HG03442 (cell line): ENCODE measurements around the gene EDAR.

Source experiments
- ATAC-seq: cut with Tn5 transposase; IDR thresholded peaks from one replicate; pipeline ENCODE4 v1.9.1; 2021; ENCODE audit warnings: mild to moderate bottlenecking, moderate library complexity; ENCODE audit not compliant: unreplicated experiment

Gene EDAR

DNA sequence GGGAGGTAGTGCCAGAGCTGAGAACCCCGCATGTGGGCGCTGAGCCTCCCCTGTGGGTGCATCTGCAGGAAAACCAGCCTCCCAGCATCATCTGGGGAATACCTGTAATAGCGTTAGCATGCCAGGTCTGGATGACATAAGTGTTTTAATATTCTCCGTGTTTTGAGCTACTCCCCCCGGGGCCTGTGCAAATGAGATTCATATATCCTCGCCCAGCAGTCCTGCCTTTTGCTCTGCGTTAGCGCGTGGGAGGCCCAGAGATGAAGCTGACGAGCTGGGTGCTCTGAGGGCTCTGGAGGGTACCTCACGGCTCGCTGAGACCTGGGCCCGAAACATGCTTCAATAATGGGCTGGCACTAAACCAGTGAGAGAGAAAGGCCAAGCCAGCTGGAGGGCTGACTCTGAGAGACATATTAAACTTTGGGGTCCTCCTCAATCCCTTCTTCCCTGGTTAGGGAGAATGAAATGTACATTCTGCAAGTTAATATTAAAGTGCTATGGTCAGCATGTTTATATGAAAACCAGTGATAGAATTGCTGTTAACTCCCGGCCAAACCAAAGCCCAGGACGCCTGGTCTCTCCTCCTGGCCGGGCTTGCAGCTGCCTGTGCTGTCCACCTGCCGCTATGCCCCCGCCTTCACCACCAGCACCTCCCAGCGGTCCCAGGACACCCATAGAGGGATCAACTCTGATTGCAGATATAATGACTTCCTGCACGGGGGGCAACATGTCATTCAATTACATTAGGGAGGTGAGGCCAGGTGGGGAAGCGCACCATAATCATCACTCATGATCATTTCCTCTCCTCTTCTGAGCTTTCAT, 77.0 kb downstream of the EDAR start:
- no peak for ATAC-seq

DNA sequence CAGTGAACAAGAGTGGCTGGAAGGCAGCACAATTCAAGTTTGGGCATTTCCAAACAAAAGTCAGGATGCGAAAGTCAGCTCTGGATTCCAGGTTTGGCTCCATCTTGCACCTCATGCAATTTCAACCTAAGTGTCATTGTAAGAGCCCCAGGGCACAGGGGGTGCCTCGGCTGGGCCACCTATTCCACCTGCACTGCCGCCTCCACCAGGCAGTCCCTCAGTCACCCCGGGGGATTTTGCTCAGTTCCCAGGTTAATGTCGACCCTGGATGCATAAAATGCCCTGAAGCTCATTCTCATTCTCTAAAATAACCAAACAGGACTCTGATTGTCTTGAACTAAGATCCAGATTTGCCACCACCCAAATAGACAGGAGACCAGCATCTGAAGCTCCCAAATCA, 77.6 kb downstream of the EDAR start:
- no peak for ATAC-seq

DNA sequence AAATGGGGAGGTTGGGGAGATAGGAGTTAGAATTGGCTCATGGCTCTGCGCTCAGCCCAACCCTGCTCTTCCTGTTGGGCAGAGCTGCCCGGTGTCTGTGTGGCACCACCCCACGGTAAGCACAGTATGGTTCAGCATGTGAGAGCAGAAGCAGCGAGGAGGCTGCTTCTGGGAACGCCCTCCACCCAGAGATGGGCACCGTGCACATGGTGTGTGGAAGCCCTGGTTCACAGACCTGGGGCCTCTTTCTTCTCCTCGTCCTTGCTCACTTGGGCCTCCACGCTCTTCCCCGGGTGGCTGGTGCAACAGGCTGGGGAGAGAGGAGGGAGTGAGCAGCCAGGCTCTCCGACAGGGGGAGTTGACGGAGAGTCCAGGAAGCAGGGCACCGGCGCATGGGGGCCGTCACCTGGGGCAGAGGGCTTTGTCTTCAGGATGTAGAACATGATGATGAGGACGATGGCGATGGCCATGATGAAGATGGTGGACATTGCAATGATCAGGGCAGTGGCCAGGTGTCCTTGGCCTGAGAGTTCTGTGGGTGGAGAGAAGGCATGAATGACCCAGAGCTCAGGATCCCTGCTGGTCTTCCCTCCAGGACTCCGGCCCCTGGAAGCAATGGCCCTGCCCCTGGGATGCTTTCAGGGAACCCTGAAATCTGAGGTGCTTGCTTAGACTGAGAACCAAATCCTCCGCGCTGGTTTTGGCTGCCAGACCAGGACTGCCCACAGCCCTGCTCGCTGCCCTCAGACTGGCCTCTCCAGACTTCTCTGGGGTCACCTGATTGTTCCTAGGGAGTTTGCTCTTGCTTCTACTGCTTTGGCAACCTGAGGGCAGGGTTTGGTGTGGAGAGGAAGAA, 78.3 kb downstream of the EDAR start:
- no peak for ATAC-seq

- ATAC-seq = no peak
Observed at GRCh38 chr2:108910011-108910431, 79.0 kb downstream of the EDAR start.

DNA sequence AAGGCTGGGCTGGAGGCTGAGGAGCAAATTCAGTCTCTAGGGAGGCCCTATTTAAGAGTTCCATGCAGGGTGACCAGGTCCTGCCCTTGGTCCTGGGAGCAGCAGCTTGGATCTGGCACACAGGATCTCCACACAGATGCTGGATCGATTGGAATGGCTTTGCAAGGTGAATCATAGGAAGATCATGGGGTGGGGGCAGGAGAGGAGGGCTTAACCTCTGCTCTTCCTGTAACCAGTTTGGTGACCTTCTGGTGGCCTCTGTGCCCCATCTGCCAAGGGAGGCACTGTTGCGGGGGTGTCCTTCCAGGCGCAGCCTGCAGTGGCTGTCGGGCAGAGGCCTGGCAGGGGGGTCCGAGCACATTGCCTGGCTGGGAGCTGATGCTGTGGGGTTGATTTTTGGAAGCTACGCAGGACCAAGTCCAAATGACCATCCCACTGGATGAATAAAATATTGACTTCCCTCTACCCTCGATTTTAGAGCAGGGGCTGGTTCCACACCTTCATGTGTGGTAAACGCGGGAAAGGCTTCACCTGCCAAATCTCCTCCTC, 79.7 kb downstream of the EDAR start:
- ATAC-seq = no peak

- no peak for ATAC-seq
Observed at GRCh38 chr2:108908713-108909070, 80.3 kb downstream of the EDAR start.

DNA sequence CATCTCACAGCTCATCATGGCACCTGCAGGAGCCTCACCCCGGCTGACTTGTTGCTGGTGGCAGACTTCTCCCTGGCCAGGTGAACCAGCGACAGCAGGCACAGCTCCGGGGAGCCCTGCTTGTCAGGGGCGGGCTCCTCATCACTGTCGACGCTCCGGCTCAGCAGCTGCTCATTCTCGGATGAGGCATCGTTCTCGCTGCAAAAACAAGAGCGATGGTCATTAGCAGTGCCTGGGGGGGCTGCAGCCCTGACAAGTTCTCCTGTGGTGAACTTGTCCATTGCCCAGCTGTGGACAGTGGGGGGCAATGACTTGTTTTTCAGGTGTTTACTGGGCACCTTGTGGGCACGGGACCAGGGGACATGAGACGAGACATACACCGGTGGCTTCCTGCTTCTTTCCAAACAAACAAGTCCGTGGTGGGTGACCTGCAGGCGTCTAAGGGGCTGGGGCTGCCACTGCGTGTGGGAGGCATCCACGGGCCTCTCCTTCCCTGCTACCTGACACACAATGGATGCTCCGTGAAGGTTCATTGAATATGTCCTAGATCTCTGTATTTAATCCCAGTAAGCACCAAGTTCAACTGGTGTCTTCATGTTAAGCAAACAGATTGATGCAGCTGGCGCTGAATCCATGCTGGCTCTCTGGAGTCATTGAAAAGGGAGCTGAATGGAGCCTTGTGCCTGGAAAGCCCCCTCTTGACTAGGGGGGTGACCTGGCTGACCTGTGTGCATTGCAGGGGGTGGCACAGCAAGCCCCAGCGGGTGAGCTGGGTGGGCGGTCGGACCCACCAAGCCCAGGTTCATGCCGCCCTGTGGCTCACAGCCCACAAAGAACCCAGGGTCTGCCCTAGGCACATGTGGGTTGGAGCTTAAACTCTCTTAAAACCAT, 81.0 kb downstream of the EDAR start:
- ATAC-seq = no peak

DNA sequence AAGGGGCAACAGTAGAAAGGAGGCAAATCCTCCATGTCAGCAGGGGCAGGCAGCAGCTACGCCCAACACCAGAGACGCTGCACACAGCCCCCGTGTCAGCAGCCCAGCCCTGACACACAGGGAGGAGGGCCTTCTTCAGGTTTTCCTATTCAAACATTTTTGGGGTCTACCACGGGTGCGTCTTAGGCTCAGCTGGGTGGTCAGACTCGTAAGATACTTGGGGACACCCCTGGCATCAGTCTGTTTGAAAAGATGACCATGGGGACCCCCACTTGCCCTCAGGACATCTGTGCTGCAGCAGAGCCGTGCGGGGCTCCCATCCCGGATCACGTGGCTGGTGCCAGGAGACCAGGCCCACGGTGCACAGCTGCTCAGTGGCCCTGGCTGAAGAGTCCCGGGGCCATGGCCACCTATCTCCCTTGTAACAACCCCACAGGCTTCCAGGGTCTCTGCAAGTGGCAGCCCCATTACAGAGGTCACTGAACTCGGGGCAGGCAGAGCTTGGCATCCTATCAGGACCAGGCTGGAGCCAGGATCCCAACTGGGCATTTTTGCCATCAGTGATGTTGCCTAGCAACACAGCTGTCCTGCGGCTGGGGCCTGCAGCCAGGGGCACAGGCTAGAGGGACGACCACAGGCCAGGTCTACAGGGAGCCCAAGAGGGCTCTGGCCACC, 82.5 kb downstream of the EDAR start:
- ATAC-seq = no peak

DNA sequence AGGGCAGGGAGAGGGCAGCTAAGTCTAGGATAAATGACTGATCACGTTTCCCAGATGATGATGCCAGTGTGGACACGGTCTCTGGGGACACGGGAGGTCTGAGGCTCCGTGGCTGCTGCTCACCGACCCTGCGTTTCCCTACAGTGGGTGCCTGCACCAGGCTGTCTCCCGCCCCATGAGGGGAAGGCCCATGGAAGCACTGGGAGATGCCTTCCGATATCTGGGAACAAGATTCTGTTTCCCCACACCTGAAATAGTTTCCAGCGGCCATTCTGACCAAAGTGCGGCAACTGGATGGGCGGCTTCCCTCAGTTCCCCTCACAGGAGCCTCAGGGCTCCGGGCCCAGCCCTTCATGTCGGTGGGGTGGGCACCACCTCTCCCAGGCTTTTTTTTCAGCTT, 83.1 kb downstream of the EDAR start:
- ATAC-seq = no peak

DNA sequence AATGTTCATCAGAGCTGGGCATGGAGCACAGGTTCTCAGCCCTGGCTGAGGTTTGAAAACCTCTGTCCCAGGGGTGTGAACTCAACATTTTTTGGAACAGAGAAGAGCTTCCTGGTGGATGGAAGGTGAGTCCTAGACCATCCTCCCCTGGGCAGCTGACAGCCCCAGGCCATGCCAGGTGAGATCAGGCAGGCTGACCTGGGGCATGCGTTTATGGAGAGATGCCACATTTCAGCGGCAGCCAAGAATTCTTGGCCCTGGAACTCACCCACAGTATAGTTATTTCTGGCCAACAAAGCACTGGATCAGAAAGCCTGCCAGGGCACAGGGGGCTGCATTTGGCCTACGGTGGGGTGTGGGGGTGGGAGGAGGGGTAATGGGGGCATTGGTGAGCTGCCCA, 83.8 kb downstream of the EDAR start:
- ATAC-seq = no peak

DNA sequence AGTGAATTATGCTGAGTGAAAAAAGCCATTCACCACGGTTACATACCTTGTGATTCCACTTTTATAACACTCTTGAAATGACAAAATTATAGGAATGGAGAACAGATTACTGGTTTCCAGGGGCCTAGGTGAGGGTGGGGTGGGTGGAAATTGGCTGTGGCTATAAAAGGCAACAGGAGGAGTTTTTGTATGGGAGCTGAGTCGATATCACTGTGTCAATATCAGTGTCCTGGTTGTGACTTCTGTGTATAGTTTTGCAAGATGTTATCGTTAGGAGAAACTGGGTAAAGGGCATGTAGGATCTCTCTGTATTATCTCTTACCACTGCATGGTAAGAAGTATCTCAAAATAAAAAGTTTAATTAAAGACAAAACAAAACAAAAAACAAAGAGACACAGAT, 84.3 kb downstream of the EDAR start:
- no peak for ATAC-seq

DNA sequence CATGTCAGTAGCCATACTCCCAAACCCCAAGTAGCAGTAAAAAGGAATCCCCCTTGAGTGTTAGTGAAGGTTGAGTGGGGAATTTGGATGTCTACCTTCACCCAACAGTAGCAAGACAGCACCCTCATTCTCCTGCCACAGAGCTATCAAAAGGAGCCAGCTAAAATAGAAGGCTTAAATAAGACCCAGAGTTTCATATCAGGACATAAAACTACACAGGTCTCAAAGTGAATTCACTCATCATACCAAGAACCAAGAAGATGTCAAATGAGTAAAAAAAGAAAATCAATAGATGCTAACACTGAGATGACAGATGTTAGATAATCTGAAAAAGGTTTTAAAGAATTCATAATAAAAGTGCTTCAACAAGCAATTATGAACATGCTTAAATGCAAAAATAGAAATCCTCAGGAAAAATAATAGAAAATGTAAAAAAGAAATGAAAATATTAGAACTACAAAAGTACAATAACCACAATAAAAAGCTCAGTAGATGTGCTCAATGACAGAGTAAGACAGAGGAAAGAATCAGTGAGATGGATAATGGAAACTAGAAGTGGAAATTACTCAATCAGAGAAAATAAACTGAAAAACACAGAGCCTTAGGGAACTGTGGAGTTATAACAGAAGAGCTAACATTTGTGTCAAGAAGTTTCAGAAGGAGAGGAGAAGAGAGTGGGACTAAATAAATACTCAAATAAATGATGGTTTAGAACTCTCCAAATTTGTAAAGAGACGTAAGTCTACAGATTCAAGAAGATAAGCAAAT, 90.5 kb downstream of the EDAR start:
- ATAC-seq = no peak

GRCh38 chr2:108896741-108897140, 92.3 kb downstream of the EDAR start:
- no peak for ATAC-seq

DNA sequence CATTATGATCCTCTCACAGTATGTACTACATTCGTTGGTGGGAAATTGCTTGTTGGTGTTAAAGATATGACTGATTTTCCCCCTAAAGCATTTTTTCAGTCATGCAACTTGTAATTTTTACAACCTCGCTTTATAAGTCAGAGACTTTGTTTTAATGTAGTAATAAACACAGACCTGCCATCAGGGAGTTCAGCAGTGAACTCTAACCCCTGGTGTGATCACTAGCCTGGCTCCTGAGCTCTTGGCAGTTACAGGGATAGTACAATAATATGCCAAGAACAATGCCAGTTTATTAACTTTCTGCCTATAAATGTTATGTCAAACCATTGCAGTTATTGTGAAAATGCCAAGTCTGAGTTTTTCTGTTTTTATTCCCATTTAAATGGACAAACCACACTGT, 93.8 kb downstream of the EDAR start:
- ATAC-seq = no peak

DNA sequence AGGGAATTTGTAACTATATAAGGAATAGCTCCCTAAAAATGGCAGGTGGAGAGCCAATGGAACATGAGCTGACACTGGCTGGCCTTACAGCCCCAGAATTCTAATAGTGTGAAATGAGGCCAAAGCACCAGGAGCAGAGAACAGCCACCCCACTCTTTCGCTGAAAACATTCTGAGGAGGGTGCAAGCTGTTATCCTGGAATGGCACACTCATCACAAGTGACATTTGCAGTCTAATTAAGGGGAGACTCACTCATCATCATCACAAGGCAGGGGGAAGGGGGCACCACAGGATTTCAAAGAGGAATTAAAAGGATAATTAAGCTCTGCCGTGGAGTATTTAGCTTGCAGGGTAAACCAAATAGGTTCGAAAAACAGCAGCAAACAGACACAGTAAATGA, 94.3 kb downstream of the EDAR start:
- ATAC-seq = no peak

GRCh38 chr2:108893277-108893676, 95.7 kb downstream of the EDAR start:
- ATAC-seq = no peak

DNA sequence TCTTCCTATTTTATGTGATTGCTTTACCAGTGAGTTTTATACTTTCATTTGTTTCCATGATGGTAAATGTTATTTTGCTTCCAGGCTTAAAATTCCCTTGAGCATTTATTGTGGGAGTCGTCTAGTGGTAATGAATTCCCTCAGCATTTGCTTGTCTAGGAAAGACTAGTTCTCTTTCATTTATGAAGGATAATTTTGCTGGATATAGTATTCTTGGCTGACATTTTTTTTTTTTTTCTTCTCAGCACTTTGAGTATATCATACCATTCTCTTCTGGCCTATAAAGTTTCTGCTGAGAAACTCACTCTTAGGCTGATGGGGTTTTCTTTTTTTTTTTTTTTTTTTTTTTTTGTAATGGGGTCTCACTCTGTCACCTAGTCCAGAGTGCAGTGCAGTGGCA, 99.1 kb downstream of the EDAR start:
- ATAC-seq = no peak

- no peak for ATAC-seq
Observed at GRCh38 chr2:108884619-108885018, 104.4 kb downstream of the EDAR start.

GRCh38 chr2:108878276-108878675, 110.7 kb downstream of the EDAR start:
- no peak for ATAC-seq

GRCh38 chr2:108877506-108877905, 111.5 kb downstream of the EDAR start:
- no peak for ATAC-seq
